ENCODE measurements around the gene NPTX1. TPM values are rescaled to one million over a fixed set of nuclear protein-coding genes. Genes with fewer than 3 reads are reported as not detected.

Gene NPTX1
- total RNA-seq, 1 donor from 2014 or later: not detected

- DNase-seq (ENCODE audit: low read depth): no peak
- H3K4me3 ChIP-seq (ENCODE audit: low read depth, low read length): no peak overlapping the region
- TF ChIP-seq, protein P1, sequence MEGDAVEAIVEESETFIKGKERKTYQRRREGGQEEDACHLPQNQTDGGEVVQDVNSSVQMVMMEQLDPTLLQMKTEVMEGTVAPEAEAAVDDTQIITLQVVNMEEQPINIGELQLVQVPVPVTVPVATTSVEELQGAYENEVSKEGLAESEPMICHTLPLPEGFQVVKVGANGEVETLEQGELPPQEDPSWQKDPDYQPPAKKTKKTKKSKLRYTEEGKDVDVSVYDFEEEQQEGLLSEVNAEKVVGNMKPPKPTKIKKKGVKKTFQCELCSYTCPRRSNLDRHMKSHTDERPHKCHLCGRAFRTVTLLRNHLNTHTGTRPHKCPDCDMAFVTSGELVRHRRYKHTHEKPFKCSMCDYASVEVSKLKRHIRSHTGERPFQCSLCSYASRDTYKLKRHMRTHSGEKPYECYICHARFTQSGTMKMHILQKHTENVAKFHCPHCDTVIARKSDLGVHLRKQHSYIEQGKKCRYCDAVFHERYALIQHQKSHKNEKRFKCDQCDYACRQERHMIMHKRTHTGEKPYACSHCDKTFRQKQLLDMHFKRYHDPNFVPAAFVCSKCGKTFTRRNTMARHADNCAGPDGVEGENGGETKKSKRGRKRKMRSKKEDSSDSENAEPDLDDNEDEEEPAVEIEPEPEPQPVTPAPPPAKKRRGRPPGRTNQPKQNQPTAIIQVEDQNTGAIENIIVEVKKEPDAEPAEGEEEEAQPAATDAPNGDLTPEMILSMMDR (conservative IDR thresholded peaks at IDR 0.05; ENCODE audit: low read depth, low read length): no peak
Observed at GRCh38 chr17:80473701-80474100, 2.7 kb downstream of the NPTX1 start.

DNA sequence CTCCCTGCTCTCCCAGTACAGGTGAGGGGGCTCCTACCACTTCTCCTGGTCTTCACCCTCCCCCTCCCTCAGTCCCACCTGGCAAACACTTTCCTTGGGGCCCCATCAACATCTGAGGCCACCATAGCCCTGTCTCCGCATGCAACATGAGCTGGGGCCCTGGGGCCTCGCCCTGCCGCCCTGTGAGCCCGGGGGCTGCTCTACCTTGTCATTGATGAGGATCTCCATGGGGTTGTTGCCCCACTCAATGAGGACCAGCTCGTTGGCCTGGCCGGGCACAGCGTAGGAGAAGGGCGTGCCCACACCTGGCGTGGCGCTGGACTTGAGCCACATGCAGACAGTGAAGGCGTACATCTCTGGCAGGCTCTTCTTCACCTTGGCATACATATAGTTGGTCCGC lies 3.4 kb downstream of the NPTX1 start:
- no peak overlapping the region for H3K4me3 ChIP-seq (ENCODE audit: low read depth, low read length)
- TF ChIP-seq, protein P1 (conservative IDR thresholded peaks at IDR 0.05; ENCODE audit: low read depth, low read length): no peak
- no peak for DNase-seq (ENCODE audit: low read depth)

- TF ChIP-seq, protein P1 (conservative IDR thresholded peaks at IDR 0.05; ENCODE audit: low read depth, low read length): no peak
- DNase-seq (ENCODE audit: low read depth): no peak
- no peak overlapping the region for H3K4me3 ChIP-seq (ENCODE audit: low read depth, low read length)
Observed at GRCh38 chr17:80471922-80472321, 4.5 kb downstream of the NPTX1 start.

GRCh38 chr17:80470603-80471002 lies 5.8 kb downstream of the NPTX1 start:
- H3K4me3 ChIP-seq (ENCODE audit: low read depth, low read length): no peak overlapping the region
- DNase-seq (ENCODE audit: low read depth): no peak
- TF ChIP-seq, protein P1 (conservative IDR thresholded peaks at IDR 0.05; ENCODE audit: low read depth, low read length): no peak

- no peak for DNase-seq (ENCODE audit: low read depth)
- H3K4me3 ChIP-seq (ENCODE audit: low read depth, low read length): no peak overlapping the region
- TF ChIP-seq, protein P1 (conservative IDR thresholded peaks at IDR 0.05; ENCODE audit: low read depth, low read length): no peak
Observed at GRCh38 chr17:80469667-80470066, 6.7 kb downstream of the NPTX1 start.

- TF ChIP-seq, protein P1 (conservative IDR thresholded peaks at IDR 0.05; ENCODE audit: low read depth, low read length): no peak
- no peak for DNase-seq (ENCODE audit: low read depth)
- no peak overlapping the region for H3K4me3 ChIP-seq (ENCODE audit: low read depth, low read length)
Observed at GRCh38 chr17:80468781-80469493, 7.5 kb downstream of the NPTX1 start.

GRCh38 chr17:80468242-80468641 lies 8.2 kb downstream of the NPTX1 start:
- TF ChIP-seq, protein P1 (conservative IDR thresholded peaks at IDR 0.05; ENCODE audit: low read depth, low read length): no peak
- H3K4me3 ChIP-seq (ENCODE audit: low read depth, low read length): no peak overlapping the region
- DNase-seq (ENCODE audit: low read depth): no peak
